Thoracic aorta (tissue), 2 donors: ENCODE data around the gene NUP133. TPM values are rescaled to one million over a fixed set of nuclear protein-coding genes. Genes with fewer than 3 reads are reported as not detected.

Source experiments
- ATAC-seq: fragments of 150-250 bp; one replicate; pipeline ENCODE4 v1.8.0; 2017; ENCODE audit warnings: low read depth; ENCODE audit not compliant: insufficient number of reproducible peaks, low FRiP score
- DNase-seq: peaks from one replicate; pipeline ENCODE4 v3.0.0-alpha.2; 2020; ENCODE audit warnings: low spot score
- H3K27ac ChIP-seq, 2 donors: fragments of 200-600 bp; sonication (generic); 1 replicate in 1 of 2; 2 replicates in 1 of 2; pipeline ENCODE4 v1.5.1; 2016; ENCODE audit warnings: mild to moderate bottlenecking in 2 of 2, moderate library complexity in 2 of 2
- H3K27me3 ChIP-seq: fragments of 200-600 bp; sonication (generic); replicated peaks from 2 replicates; pipeline ENCODE4 v1.6.0; 2016; ENCODE audit warnings: mild to moderate bottlenecking; ENCODE audit not compliant: insufficient read depth
- H3K36me3 ChIP-seq: fragments of 200-600 bp; sonication (generic); one replicate; pipeline ENCODE4 v1.5.1; 2016
- H3K4me1 ChIP-seq, 2 donors: fragments of 200-600 bp; sonication (generic); 1 replicate in 1 of 2; 2 replicates in 1 of 2; pipeline versions ENCODE4 v1.5.1 to v1.6.0; 2016; ENCODE audit warnings: low read depth in 2 of 2, mild to moderate bottlenecking in 1 of 2; ENCODE audit not compliant: control insufficient read depth in 1 of 2
- H3K4me3 ChIP-seq: fragments of 200-600 bp; sonication (generic); 2 replicates; pipeline ENCODE4 v1.5.1; 2016; ENCODE audit warnings: mild to moderate bottlenecking
- H3K9me3 ChIP-seq: fragments of 200-600 bp; sonication (generic); 2 replicates; pipeline ENCODE4 v1.5.1; 2016
- total RNA-seq, 2 donors: library from RNA; depleted of rRNA; stranded (reverse); fragments of >200 nt; gene quantifications; one replicate each; pipeline versions ENCODE4 v1.1.0 to v1.2.3, GENCODE V29; 2016
- TF ChIP-seq, protein P1 (sequence below): fragments of 200-600 bp; sonication (generic); IDR thresholded peaks from one replicate; pipeline ENCODE4 v1.5.1; 2019; ENCODE audit warnings: antibody characterized with exemption

NUP133 gene
- total RNA-seq, 2 donors from 2014 or later: 25.0 to 45.6 TPM

DNA sequence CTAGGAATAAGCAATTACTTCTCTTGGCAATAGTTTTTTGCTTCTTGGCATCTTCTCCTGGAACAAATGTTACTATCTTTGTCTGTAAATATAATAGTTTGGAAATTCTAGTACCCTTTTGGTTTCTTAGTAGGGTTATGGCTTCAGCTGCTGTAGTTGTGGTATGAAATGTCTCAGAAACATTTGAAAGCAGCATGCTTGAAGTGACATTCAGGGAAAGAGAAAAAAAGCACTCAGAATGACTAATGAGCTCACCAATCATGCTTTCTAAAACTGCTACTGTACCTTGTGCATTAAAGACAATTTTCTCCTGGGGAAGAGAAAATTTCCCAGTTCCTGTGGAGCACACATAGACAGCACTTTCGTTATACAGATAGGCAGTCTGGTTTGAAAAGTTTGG lies 21.0 kb downstream of the NUP133 start:
- TF ChIP-seq, protein P1, sequence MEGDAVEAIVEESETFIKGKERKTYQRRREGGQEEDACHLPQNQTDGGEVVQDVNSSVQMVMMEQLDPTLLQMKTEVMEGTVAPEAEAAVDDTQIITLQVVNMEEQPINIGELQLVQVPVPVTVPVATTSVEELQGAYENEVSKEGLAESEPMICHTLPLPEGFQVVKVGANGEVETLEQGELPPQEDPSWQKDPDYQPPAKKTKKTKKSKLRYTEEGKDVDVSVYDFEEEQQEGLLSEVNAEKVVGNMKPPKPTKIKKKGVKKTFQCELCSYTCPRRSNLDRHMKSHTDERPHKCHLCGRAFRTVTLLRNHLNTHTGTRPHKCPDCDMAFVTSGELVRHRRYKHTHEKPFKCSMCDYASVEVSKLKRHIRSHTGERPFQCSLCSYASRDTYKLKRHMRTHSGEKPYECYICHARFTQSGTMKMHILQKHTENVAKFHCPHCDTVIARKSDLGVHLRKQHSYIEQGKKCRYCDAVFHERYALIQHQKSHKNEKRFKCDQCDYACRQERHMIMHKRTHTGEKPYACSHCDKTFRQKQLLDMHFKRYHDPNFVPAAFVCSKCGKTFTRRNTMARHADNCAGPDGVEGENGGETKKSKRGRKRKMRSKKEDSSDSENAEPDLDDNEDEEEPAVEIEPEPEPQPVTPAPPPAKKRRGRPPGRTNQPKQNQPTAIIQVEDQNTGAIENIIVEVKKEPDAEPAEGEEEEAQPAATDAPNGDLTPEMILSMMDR: no peak
- H3K4me3 ChIP-seq: no peak overlapping the region
- no peaks in the 10 kb centered on the region for H3K4me1 ChIP-seq
- DNase-seq (no peak), ATAC-seq (no peak)
- H3K27me3 ChIP-seq: no peaks in the 10 kb centered on the region
- no peak overlapping the region for H3K27ac ChIP-seq
- no peaks in the 10 kb centered on the region for H3K9me3 ChIP-seq
- H3K36me3 ChIP-seq: peaks cover 36% of the 10 kb centered on the region

DNA sequence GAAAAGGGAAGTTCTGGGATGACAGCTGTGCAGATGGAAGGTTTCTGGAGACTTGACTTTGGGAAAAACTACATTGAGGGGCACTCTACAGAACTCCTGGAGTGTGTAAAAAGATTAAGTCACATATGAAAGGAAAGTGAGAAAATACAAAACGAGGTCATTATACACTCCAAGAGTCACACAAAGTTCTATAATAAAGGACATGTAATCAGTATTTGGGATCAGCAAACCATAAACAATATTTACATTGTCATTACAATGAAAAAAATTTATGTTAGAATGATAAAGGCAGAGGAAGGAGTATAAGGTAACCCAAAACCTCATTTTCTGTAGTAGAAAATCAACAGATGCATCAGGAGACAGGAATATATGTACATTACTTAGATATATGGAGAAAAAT lies 22.8 kb downstream of the NUP133 start:
- DNase-seq: no peak
- TF ChIP-seq, protein P1: no peak
- no peaks in the 10 kb centered on the region for H3K4me1 ChIP-seq
- no peaks in the 10 kb centered on the region for H3K27me3 ChIP-seq
- H3K4me3 ChIP-seq: no peak overlapping the region
- no peak overlapping the region for H3K27ac ChIP-seq
- H3K36me3 ChIP-seq: peaks cover 38% of the 10 kb centered on the region
- no peaks in the 10 kb centered on the region for H3K9me3 ChIP-seq
- ATAC-seq: no peak

DNA sequence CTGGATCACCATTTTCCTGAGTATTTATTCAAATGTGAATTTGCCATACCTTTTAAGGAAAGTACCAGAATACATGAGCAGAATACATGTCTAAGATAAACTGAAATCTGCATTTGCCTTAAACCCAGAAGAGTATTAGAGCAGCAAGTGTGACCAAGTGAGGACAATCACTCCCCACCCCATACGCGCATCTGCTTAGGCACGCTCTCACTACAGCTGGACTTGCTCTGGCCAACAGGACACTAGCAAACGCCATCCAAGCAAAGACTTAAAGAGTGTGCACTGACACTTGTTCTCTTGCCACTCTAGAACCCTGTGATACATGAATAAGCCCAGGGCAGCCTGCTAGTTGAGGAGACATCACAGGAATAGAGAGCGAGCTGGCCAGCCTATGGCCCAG lies 25.6 kb downstream of the NUP133 start:
- Histone ChIP-seq H3K4me3 (no peak overlapping the region), H3K9me3 (no peaks in the 10 kb centered on the region), H3K36me3 (peaks cover 28% of the 10 kb centered on the region), H3K27ac (no peak overlapping the region), H3K4me1 (no peaks in the 10 kb centered on the region), H3K27me3 (no peaks in the 10 kb centered on the region)
- ATAC-seq: no peak
- TF ChIP-seq, protein P1: no peak
- DNase-seq: no peak

DNA sequence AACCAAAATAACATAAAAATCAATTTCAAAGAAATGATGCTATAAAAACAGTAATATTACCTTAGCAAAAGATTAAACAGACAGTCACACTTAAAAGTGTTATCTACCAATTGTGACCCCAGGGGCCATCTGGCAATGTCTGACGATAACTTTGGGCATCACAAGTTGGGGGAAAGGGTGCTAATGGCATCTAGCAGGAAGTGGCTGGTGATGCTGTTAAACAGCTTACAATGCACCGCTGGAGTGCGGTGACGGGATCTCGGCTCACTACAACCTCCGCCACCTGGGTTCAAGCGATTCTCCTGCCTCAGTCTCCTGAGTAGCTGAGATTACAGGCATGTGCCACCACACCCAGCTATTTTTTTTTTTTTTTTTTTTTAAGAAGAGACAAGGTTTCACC lies 27.6 kb downstream of the NUP133 start:
- TF ChIP-seq, protein P1: no peak
- Histone ChIP-seq H3K4me3 (no peak overlapping the region), H3K9me3 (no peaks in the 10 kb centered on the region), H3K4me1 (no peaks in the 10 kb centered on the region), H3K27ac (no peak overlapping the region), H3K27me3 (no peaks in the 10 kb centered on the region), H3K36me3 (peaks cover 24% of the 10 kb centered on the region)
- DNase-seq (no peak), ATAC-seq (no peak)

DNA sequence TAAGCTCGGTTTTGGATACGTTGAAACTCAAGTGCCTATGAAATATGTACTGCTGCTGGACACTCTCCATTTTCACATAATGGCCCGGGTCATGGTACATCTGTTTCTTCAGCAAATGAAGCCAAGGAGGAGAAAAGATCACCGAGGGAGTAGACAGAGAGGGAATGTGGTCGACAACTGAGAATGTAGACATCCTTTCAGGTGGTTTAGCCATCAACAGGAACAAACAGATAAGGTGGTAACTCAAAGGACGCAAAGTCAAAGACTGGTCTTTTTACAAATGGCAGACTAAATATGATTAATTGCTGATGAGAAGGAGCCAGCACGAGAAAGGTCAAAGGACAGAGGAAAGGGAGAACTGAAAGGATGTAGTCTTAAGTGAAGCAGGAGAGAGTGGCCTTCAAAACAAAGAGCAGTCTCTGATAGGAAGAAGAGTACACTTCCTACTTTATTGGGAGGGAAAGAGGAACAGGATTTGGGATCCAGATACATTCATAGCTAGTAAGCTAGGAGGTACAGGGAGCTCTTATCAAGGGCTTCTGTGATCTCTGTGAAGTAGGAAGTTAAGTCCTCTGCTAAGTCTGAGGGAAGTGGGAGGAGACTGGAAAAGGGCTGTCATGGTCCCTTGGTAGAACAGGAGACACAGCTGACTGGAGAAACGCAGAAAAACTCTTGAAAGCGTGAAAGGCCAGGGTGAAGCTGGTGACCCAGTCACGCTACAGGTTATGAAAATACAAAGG lies 28.3 kb downstream of the NUP133 start:
- Histone ChIP-seq H3K4me3 (no peak overlapping the region), H3K4me1 (no peaks in the 10 kb centered on the region), H3K27ac (no peak overlapping the region), H3K36me3 (peaks cover 28% of the 10 kb centered on the region), H3K9me3 (no peaks in the 10 kb centered on the region), H3K27me3 (no peaks in the 10 kb centered on the region)
- TF ChIP-seq, protein P1: no peak
- DNase-seq (no peak), ATAC-seq (no peak)
